Measurements from ENCODE around the gene LMTK3. TPM values are rescaled to one million over a fixed set of nuclear protein-coding genes. Genes with fewer than 3 reads are reported as not detected.

The LMTK3 gene
- total RNA-seq, 4 donors from 2014 or later = 2.1 to 7.8 (median 2.8) TPM

GRCh38 chr19:48500830-48501493 is 10.7 kb downstream of the LMTK3 start:
- Histone ChIP-seq H3K4me3 (peak overlapping the region; percentile 30 to 59 (median 49)), H3K9me3 (no peaks in the 10 kb centered on the region), H3K27ac (peak overlapping the region; percentile 57 to 85 (median 78)), H3K4me1 (peaks cover 0 to 62% (median 17%) of the 10 kb centered on the region in 3 donors), H3K27me3 (peaks cover 0 to 52% (median 0%) of the 10 kb centered on the region in 4 donors), H3K36me3 (no peaks in the 10 kb centered on the region)
- TF ChIP-seq POLR2A (IDR thresholded peaks at IDR 0.05) = no peak
- TF ChIP-seq CTCF (IDR thresholded peaks at IDR 0.05) = no peak
- intact Hi-C loops (cut with DNase I) = no loop called here
- WGBS, 2 donors = 18 to 44% methylated on average over 3 to 20 of the region's 32 CpGs
- no peak for DNase-seq

- no peak for TF ChIP-seq CTCF (IDR thresholded peaks at IDR 0.05)
- no peak for TF ChIP-seq POLR2A (IDR thresholded peaks at IDR 0.05)
- Histone ChIP-seq H3K4me3 (peak overlapping the region in 1 of 4 donors; percentile 16), H3K27ac (no peak overlapping the region), H3K9me3 (no peaks in the 10 kb centered on the region), H3K36me3 (no peaks in the 10 kb centered on the region), H3K27me3 (peaks cover 0 to 52% (median 0%) of the 10 kb centered on the region in 4 donors), H3K4me1 (peaks cover 3 to 77% (median 17%) of the 10 kb centered on the region in 3 donors)
- 79 to 100% methylated on average over 2 of the region's 44 CpGs for WGBS, 2 donors
- no peak for DNase-seq
- intact Hi-C loops (cut with DNase I) = no loop called here
Measured at GRCh38 chr19:48499316-48500090, 12.1 kb downstream of the LMTK3 start.

GRCh38 chr19:48498595-48499311 is 12.9 kb downstream of the LMTK3 start:
- intact Hi-C loops (cut with DNase I) = no loop called here
- no peaks in the 10 kb centered on the region for H3K9me3 ChIP-seq
- no peak overlapping the region for H3K27ac ChIP-seq
- peaks cover 0 to 52% (median 0%) of the 10 kb centered on the region in 4 donors for H3K27me3 ChIP-seq
- no peak for DNase-seq
- peaks cover 7 to 84% (median 23%) of the 10 kb centered on the region in 3 donors for H3K4me1 ChIP-seq
- TF ChIP-seq CTCF (IDR thresholded peaks at IDR 0.05) (no peak), POLR2A (IDR thresholded peaks at IDR 0.05) (no peak)
- no CpG with 5 or more reads among the region's 59 CpGs for WGBS, 2 donors
- peak overlapping the region in 2 of 4 donors; percentile 16 to 17 for H3K4me3 ChIP-seq
- no peaks in the 10 kb centered on the region for H3K36me3 ChIP-seq

- no peak for TF ChIP-seq POLR2A (IDR thresholded peaks at IDR 0.05)
- TF ChIP-seq CTCF (IDR thresholded peaks at IDR 0.05) = no peak
Measured at GRCh38 chr19:48497728-48498594, 13.7 kb downstream of the LMTK3 start.

More at GRCh38 chr19:48497728-48498594, 13.7 kb downstream of the LMTK3 start:
- DNase-seq = no peak
- Histone ChIP-seq H3K27me3 (peaks cover 0 to 52% (median 0%) of the 10 kb centered on the region in 4 donors), H3K27ac (no peak overlapping the region), H3K36me3 (no peaks in the 10 kb centered on the region), H3K4me1 (peaks cover 7 to 86% (median 23%) of the 10 kb centered on the region in 3 donors), H3K4me3 (peak overlapping the region in 2 of 4 donors; percentile 16 to 17), H3K9me3 (no peaks in the 10 kb centered on the region)
- intact Hi-C loops (cut with DNase I) = no loop called here
- 54 to 79% methylated on average over 10 to 20 of the region's 46 CpGs for WGBS, 2 donors
